ENCODE data around the gene ADAM12. TPM values are rescaled to one million over a fixed set of nuclear protein-coding genes. Genes with fewer than 3 reads are reported as not detected.

The ADAM12 gene
- total RNA-seq, 4 donors from 2014 or later, result under 0.01 to 1.3 (median 1.0) TPM

DNA sequence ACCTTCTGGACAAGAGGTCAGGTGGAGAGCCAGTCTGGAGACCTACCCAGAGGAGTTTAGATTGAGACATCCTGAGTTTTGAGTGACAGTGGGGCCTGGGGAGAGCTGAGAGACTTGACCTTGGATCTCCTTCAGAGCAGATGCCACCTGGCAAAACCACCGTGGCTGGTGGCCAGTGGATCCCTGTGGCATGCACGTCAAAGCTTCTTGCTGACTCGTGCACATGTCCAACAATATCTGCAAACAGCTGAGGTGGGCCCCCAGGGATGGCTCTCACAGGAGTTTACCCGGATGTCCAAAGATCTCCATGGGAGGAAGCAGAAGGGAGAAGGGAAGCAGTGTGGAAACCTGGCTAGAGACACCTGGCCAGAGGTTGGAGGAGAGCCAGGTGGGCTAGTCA lies 261.4 kb downstream of the ADAM12 start:
- DNase-seq (ENCODE audit: extremely low spot score), result no peak
- 84% methylated on average over 4 of the region's 4 CpGs for WGBS
- Histone ChIP-seq H3K4me3 (no peak overlapping the region), H3K4me1 (no peaks in the 10 kb centered on the region), H3K36me3 (no peaks in the 10 kb centered on the region), H3K27ac (replicated peaks in 1 of 4) (no peak overlapping the region), H3K9me3 (no peaks in the 10 kb centered on the region), H3K27me3 (no peaks in the 10 kb centered on the region)
- intact Hi-C loops (cut with DNase I), result no loop called here
- TF ChIP-seq POLR2A (IDR thresholded peaks at IDR 0.05; ENCODE audit: low read depth), result no peak
- TF ChIP-seq POLR2AphosphoS5 (IDR thresholded peaks at IDR 0.05), result no peak
- TF ChIP-seq, protein P1, sequence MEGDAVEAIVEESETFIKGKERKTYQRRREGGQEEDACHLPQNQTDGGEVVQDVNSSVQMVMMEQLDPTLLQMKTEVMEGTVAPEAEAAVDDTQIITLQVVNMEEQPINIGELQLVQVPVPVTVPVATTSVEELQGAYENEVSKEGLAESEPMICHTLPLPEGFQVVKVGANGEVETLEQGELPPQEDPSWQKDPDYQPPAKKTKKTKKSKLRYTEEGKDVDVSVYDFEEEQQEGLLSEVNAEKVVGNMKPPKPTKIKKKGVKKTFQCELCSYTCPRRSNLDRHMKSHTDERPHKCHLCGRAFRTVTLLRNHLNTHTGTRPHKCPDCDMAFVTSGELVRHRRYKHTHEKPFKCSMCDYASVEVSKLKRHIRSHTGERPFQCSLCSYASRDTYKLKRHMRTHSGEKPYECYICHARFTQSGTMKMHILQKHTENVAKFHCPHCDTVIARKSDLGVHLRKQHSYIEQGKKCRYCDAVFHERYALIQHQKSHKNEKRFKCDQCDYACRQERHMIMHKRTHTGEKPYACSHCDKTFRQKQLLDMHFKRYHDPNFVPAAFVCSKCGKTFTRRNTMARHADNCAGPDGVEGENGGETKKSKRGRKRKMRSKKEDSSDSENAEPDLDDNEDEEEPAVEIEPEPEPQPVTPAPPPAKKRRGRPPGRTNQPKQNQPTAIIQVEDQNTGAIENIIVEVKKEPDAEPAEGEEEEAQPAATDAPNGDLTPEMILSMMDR (IDR thresholded peaks at IDR 0.05), result no peak
- no peak for TF ChIP-seq EP300 (IDR thresholded peaks at IDR 0.05)

DNA sequence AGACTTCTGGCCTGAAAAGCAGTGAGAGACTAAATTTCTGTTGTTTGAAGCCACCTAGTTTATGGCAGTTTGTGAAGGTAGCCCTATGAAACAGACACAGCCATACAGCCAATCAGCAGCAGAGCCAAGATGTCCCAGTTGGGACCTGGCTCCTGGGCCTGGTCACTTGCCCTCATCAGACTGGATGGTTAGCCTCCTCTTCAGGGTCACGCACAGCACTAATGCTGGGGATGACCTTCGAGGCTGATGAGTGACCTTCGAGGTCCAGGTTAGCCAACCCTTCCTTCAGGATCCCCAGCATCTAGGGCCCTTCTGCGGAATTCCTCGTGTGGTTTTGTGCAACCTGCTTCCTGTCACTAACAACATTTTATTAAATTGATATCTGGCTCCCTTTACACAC lies 262.3 kb downstream of the ADAM12 start:
- Histone ChIP-seq H3K4me1 (no peaks in the 10 kb centered on the region), H3K27ac (replicated peaks in 1 of 4) (no peak overlapping the region), H3K4me3 (no peak overlapping the region), H3K36me3 (no peaks in the 10 kb centered on the region), H3K27me3 (no peaks in the 10 kb centered on the region), H3K9me3 (no peaks in the 10 kb centered on the region)
- intact Hi-C loops (cut with DNase I), result no loop called here
- no peak for DNase-seq (ENCODE audit: extremely low spot score)
- TF ChIP-seq POLR2AphosphoS5 (IDR thresholded peaks at IDR 0.05) (no peak), POLR2A (IDR thresholded peaks at IDR 0.05; ENCODE audit: low read depth) (no peak), EP300 (IDR thresholded peaks at IDR 0.05) (no peak)
- TF ChIP-seq, protein P1 (IDR thresholded peaks at IDR 0.05), result no peak
- WGBS, result 97% methylated on average over 5 of the region's 5 CpGs

DNA sequence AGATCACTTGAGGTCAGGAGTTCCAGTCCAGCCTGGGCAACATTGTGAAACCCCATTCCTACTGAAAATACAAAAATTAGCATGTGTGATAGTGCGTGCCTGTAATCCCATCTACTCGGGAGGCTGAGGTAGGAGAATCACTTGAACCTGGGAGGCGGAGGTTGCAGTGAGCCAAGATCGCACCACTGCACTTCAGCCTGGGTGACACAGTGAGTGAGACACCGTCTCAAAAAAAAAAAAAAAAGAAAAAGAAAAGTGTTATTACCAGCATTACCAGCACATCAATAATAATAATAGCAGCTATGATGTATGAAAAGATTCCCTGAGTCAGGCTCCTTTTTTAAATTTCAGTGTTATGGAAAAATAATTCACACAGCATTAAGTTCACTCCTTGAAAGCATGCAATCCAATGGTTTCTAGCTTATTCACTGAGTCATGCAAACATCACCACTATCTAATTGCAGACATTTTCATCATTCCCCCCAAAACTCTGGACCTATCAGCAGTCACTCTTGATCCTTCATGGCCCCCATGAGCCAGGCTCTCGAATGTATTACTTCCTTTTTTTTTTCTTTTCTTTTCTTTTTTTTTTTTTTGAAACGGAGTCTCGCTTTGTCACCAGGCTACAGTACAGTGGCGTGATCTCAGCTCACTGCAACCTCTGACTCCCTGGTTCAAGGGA lies 263.5 kb downstream of the ADAM12 start:
- no peak for DNase-seq (ENCODE audit: extremely low spot score)
- Histone ChIP-seq H3K4me1 (no peaks in the 10 kb centered on the region), H3K4me3 (no peak overlapping the region), H3K27me3 (no peaks in the 10 kb centered on the region), H3K36me3 (no peaks in the 10 kb centered on the region), H3K9me3 (no peaks in the 10 kb centered on the region), H3K27ac (replicated peaks in 1 of 4) (no peak overlapping the region)
- intact Hi-C loops (cut with DNase I), result no loop called here
- 88% methylated on average over 9 of the region's 9 CpGs for WGBS
- TF ChIP-seq EP300 (IDR thresholded peaks at IDR 0.05) (no peak), POLR2A (IDR thresholded peaks at IDR 0.05; ENCODE audit: low read depth) (no peak), POLR2AphosphoS5 (IDR thresholded peaks at IDR 0.05) (no peak)
- TF ChIP-seq, protein P1 (IDR thresholded peaks at IDR 0.05), result no peak

DNA sequence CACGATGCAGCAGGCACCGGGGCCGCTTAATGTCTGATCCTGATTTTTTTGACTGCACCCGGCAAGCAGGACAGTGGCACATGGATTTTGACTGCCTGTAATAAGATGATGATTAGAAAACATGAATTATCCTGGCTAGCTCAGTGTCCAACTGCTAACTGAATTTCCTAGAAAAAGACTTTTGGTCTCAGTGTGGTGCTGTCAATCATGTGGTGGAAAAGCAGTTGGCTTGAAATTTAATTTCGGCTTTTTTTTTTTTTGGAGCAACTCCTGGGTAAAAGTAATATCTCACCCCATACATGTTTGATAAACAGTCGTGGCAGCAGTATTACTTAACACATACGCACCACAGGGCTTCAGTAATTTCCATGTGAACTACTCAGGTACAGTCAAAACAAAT lies 264.2 kb downstream of the ADAM12 start:
- intact Hi-C loops (cut with DNase I), result no loop called here
- Histone ChIP-seq H3K4me3 (no peak overlapping the region), H3K9me3 (no peaks in the 10 kb centered on the region), H3K4me1 (no peaks in the 10 kb centered on the region), H3K36me3 (no peaks in the 10 kb centered on the region), H3K27ac (replicated peaks in 1 of 4) (no peak overlapping the region), H3K27me3 (no peaks in the 10 kb centered on the region)
- TF ChIP-seq POLR2A (IDR thresholded peaks at IDR 0.05; ENCODE audit: low read depth) (no peak), POLR2AphosphoS5 (IDR thresholded peaks at IDR 0.05) (no peak), EP300 (IDR thresholded peaks at IDR 0.05) (no peak)
- TF ChIP-seq, protein P1 (IDR thresholded peaks at IDR 0.05), result no peak
- no peak for DNase-seq (ENCODE audit: extremely low spot score)
- 81% methylated on average over 7 of the region's 7 CpGs for WGBS

DNA sequence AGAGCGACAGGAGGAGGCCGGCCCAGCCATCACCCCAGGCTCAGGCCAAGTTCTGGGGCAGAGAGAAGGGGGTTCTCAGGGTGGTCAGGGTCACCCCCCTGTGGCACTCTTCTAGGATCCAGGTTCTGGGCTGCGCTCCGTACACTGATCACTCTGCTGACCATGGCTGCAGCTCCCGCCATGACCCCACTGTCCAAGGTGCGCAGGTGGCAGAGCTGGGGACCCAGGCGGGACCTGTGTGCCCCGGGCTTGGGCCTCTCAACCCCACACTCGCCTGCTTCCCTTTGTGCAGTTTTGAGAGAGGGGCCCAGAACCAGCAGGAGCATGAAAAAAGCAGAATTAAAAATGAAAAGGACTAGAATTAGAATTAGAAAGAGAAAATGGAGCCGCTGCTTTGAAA lies 264.8 kb downstream of the ADAM12 start:
- no peaks in the 10 kb centered on the region for H3K27me3 ChIP-seq
- intact Hi-C loops (cut with DNase I), result no loop called here
- H3K36me3 ChIP-seq, result no peaks in the 10 kb centered on the region
- no peak overlapping the region for H3K4me3 ChIP-seq
- 95% methylated on average over 10 of the region's 10 CpGs for WGBS
- DNase-seq (ENCODE audit: extremely low spot score), result no peak
- TF ChIP-seq POLR2A (IDR thresholded peaks at IDR 0.05; ENCODE audit: low read depth) (no peak), POLR2AphosphoS5 (IDR thresholded peaks at IDR 0.05) (no peak), EP300 (IDR thresholded peaks at IDR 0.05) (no peak)
- TF ChIP-seq, protein P1 (IDR thresholded peaks at IDR 0.05), result no peak
- no peak overlapping the region for H3K27ac ChIP-seq (replicated peaks in 1 of 4)
- no peaks in the 10 kb centered on the region for H3K4me1 ChIP-seq
- H3K9me3 ChIP-seq, result no peaks in the 10 kb centered on the region
